ENCODE results near the gene OASL.

DNA sequence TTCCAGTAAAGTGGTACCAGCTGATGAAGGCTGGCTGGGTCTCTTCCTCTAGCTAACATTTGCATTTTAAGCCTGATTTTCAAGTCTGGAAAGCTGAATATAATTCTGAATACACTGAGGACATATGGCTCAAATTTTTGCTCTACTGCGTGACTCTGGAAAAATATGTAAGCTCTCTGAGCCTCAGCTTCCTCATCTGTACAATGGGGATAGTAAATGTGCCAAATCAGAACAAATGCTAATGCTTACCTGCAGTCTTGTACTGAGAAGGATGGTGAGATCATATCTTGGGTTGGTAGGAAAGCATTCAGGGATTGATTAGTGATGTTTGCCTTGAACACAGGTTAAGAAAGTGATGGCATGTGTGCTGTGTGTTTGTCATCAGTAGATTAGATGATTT is 46.1 kb downstream of the OASL start:
- TF ChIP-seq, protein P1, sequence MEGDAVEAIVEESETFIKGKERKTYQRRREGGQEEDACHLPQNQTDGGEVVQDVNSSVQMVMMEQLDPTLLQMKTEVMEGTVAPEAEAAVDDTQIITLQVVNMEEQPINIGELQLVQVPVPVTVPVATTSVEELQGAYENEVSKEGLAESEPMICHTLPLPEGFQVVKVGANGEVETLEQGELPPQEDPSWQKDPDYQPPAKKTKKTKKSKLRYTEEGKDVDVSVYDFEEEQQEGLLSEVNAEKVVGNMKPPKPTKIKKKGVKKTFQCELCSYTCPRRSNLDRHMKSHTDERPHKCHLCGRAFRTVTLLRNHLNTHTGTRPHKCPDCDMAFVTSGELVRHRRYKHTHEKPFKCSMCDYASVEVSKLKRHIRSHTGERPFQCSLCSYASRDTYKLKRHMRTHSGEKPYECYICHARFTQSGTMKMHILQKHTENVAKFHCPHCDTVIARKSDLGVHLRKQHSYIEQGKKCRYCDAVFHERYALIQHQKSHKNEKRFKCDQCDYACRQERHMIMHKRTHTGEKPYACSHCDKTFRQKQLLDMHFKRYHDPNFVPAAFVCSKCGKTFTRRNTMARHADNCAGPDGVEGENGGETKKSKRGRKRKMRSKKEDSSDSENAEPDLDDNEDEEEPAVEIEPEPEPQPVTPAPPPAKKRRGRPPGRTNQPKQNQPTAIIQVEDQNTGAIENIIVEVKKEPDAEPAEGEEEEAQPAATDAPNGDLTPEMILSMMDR (IDR thresholded peaks at IDR 0.05; ENCODE audit: poor library complexity), result no peak
- no peak for TF ChIP-seq EZH2phosphoT487 (IDR thresholded peaks at IDR 0.05; ENCODE audit: low read depth, severe bottlenecking, unreplicated experiment)
